COR-L47 (cell line): Measurements from ENCODE around the gene RCE1.

Experiments used
- DNase-seq: peaks from one replicate; lab custom pipeline; 2025; lab: John Stamatoyannopoulos, UW

Gene RCE1

GRCh38 chr11:66887526-66887925 lies 44.3 kb downstream of the RCE1 start:
- DNase-seq = no peak

DNA sequence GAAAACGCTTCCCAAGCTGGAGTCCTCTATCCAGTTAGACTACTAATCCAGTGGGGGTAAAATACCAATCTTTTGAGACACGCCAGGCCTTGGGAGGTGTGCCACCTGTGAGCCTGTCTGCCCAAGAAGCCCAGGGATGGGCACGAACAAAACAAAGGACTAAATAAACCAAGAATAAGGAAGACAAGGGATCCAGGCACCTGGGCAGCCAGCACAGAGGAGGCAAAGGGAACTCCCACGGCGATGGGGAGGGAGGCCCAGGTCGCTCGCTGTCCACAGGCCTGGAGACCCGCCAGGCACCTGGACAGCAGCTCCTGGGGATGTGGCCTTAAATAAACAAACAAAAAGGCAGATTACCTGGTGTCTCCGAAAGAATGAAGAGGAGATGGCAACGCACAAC lies 45.0 kb downstream of the RCE1 start:
- peak; percentile 26 for DNase-seq

- DNase-seq = no peak
These were observed 46.7 kb downstream of the RCE1 start for GRCh38 chr11:66889960-66890359.

GRCh38 chr11:66891851-66892660 lies 48.8 kb downstream of the RCE1 start:
- DNase-seq = no peak

DNA sequence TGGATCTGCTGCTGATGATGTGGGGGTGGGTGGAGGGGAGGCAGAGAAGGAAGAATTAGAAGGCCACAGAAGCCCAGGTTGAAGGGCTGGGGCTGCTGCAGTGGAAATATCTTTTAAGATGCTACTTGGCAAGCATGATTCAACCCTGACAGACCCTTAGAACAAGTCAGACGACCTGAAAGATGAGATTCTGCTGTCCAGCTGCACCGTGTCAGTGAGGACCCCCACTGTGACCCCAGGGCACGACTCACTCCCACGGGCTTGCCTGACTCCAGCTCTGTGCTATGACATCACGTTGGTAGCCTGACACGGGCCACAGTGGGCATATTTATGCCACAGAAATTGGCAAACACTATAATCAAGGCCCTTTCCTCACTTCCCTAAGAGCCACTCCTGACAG lies 49.7 kb downstream of the RCE1 start:
- DNase-seq = no peak

DNA sequence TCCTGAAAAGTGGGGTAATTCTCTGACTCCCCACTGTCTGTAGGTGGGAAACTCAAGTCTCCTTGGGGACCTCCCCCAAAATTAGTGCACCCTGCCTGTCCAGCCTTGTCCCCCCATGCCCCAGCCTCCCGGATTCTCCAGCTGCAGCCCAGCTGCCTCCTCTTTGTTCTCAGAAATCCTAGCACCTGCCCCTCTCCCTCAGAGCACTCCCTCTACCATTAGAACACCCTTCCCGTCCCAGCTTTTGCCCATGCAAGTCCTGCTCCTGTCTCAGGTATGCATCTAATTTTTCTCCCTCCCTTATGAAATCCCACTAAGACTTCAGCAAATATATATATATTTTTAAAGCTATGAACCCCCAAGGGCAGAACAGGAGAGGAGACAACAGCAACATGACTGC lies 50.9 kb downstream of the RCE1 start:
- no peak for DNase-seq
